Iris pigment epithelial cell (primary cell): Measurements from ENCODE around the gene JAGN1.
"Not testable (repeated sequence)": the region's sequence is repeated elsewhere in the genome, so short reads cannot be mapped to it uniquely, and the experiment has no call there.

Experiments used
- DNase-seq: peaks from one replicate; pipeline ENCODE4 v3.0.0-alpha.2; 2011; ENCODE audit warnings: low read depth

JAGN1 gene

DNA sequence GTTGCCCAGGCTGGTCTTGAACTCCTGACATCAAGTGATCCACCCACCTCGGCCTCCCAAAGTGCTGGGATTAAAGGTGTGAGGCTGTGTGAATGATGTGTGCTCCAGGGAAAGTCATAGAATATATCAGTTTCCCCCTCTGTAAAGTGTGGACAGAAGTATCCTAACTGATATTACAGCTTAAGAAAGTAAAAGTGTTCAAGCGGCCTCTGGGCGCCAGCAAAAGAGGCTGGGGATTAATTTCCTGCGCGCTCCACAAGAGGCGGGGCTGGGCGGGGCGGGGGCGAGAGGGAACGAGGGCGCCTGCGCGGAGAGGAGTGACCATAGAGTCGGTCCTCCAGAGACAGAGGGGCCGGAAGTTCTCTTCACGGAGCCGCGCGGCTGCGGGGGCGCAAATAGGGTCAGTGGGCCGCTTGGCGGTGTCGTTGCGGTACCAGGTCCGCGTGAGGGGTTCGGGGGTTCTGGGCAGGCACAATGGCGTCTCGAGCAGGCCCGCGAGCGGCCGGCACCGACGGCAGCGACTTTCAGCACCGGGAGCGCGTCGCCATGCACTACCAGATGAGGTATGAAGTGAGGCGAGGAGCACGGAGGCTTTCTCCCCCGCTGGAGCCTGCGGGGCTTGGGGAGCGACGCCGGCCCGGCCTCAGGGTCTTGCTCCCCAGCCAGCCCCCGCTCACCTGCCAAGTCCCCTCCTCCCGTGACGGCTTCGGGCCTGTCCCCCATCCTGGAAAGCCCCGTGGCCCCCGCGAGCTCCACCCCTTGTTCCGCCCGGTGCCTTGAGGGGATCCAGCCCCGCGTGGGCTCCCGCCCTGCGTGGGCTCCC, at the start of gene JAGN1:
Gene JAGN1, plus strand, starts transcription at position 362 of the 823 bp plus-strand sequence. Its CDS starts 113 bp downstream, at position 475.
- DNase-seq, result peak; percentile 89

DNA sequence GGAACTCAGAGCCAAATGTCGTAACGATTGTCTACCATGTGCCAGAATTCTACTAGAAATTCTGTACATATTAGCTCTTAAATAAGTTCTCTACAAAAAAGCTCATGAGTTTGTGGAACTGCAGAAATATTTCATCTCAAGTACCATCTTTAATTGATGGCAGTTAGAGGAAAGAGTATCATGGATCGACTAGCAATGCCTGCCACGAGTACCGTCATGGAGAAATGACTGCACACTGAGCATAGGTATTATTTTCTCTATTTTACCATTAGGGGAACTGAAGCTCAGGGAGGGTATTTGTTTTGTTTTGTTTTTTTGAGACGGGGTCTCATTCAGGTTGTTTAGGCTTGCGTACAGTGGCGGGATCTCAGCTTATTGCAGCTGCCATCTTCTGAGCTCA, 49.4 kb upstream of the JAGN1 start:
- no peak for DNase-seq

DNA sequence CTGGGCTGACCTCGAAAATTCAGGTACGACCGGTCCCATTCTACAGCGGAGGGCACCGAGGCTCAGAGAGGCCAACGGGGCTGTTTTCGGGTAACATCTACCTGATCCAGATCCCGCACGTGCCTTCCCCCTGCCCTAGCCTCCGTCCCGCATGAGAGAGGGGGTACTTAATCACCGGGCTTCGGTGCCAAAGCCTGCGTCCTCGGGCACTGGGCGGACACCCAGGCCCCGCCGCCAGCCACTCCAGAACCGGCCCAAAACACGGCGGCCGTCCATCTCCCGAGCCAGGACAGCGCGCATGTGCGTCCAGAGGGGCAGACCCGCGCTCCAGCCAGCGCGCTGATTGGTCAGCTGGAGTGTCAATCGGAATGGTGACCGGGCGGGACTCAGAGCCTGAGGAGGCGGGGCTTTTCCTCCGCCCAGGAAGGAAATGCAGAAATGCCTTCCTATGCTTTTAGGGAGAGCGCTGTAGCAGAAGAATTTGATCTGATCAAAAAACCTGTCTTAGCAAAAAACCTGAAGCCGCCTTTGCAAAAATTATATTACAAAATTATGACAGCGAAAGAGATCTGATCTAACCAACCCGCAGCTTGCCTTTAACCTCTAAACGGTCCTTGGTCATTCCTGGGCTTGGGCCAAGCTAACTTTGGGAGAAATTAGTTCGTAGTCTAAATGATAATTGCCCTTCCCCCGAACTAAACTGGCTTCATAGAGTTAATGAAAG, 46.5 kb upstream of the JAGN1 start, which contains the start of gene RPUSD3:
Gene RPUSD3, minus strand, starts transcription at position 294 of the 724 bp plus-strand sequence. Its CDS starts 18 bp downstream, at position 276.
- peak; percentile 93 for DNase-seq

DNA sequence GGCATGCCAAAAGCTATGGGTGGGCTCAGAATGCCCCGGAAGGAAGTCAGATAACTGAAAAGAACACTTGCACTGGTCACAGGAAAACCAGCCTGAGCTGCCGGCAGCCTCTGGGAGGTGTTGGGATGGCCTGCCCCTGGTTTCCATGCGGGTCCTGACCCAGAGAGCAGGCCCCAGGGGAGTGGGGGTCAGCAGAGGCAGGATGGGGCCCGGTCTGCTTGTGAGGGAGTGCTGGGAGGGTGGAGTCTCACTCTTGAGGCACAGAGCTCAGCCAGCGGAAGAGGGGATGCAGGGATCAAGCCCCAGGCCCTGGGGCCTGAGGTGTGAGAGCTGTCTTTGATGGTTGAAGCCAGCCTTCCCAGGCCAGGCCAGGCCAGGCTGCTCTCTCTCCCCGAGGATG, 44.2 kb upstream of the JAGN1 start:
- DNase-seq, result no peak

GRCh38 chr3:9846931-9847488, 43.4 kb upstream of the JAGN1 start:
- DNase-seq, result no peak

GRCh38 chr3:9847870-9848269, 42.5 kb upstream of the JAGN1 start:
- not testable (repeated sequence) for DNase-seq

- DNase-seq, result peak; percentile 33
Measured at GRCh38 chr3:9848860-9849259, 41.5 kb upstream of the JAGN1 start.

DNA sequence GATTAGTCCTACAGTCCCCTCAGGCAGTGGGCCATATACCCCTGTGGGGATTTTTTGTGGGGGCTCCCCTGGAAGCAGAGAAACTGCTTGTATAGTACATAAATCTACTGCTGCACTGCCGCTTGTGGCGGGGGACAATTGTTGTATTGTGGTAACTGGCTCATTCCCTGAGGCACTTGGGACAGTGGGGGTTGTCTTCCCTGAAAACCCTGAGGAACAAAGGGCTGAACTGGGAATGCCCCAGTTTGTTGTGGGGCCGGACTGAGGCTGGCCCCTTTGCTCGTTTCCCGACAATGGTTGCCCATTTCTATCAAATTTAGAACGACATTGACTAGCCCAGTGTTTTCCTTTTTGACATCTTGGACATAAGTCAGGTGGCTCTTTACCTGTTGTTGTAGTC, 39.0 kb upstream of the JAGN1 start:
- DNase-seq, result not testable (repeated sequence)

DNA sequence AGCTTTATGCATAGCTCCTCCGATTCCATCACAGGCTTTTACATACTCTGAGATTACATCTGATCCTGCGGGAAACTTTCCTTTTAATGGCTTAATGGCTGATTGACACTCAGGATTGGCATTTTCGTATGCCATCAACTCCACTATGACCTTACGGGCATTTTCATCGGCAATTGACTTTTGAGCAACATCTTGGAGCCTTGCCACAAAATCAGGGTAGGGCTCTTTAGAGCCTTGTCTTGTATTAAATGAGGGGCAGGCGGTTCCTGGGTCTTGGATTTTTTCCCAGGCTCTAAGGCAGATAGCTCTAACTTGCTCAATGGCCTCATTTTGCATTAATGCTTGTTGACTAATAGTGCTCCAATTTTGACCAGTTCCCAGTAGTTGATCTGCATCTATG, 38.5 kb upstream of the JAGN1 start:
- DNase-seq, result not testable (repeated sequence)

DNA sequence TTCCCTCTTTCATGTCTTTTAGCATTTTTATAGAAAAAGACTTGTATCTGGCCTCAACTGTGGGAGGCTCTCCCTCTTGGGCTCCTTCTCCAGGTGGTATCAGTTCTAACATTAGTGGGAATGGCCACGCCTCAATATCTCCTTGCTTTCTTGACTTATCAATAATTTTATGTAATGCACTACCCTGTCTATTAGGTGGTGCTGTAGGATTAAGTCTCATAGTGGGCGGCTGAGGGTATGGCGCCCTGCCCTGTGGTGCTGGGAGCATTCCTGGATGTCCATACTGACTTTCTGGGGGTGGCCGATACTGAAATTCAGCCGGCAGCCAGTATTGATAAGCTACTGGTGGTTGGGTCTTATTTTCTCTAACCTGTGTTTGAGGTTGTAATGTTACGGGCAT, 37.9 kb upstream of the JAGN1 start:
- no peak for DNase-seq

- not testable (repeated sequence) for DNase-seq
Measured at GRCh38 chr3:9854291-9854940, 36.0 kb upstream of the JAGN1 start.

GRCh38 chr3:9855594-9855993, 34.8 kb upstream of the JAGN1 start:
- no peak for DNase-seq

DNA sequence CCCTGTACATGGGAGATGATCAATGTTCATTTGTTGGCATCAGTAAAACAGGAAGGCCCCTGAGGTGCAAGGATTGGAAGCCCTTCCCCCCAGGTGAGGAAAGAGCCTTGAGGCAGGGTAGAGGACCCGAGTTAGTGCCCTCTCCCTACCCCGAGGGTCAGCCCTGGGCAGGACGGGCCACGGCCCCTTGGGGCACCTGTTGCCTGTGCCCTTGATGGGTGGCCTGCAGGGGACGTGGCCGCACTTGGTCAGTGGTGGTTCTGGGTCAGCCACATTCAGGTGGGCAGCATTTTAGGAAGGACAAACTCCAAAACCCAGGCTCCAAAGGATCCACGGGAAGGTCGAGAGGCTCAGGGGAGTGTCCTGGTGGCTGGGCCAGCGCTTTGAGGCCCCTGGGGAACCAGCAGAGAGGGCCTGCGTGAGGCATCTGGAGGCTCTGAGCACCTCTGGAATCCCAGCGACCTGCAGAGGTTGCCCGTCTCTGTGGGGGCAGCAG, 30.8 kb upstream of the JAGN1 start:
- no peak for DNase-seq

GRCh38 chr3:9861201-9861600, 29.2 kb upstream of the JAGN1 start:
- no peak for DNase-seq

DNA sequence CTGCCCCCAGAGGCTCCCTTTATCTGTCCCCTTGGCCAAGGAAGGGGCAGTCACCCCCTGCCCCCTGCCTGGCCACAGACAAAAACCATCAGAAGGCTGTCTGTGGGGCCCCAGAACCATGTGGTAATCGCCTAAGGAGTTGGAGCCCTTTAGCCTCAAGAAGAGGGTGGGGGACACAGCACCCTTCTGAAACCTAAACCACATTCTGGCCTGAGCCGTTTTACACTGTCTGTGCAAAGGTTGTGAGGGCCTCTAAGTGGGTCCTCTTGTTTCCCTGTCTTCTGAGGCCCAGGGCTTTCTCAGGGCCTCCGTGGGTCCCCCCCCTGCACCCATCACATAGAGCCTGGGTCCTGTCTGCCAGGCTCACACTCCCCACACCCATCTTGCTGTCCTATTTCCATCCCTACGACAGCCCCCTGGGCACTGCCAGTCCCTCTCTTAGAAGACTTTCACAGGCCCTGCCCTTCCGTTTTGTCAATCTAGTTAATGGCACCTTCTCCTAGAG, 28.7 kb upstream of the JAGN1 start:
- DNase-seq, result no peak

DNA sequence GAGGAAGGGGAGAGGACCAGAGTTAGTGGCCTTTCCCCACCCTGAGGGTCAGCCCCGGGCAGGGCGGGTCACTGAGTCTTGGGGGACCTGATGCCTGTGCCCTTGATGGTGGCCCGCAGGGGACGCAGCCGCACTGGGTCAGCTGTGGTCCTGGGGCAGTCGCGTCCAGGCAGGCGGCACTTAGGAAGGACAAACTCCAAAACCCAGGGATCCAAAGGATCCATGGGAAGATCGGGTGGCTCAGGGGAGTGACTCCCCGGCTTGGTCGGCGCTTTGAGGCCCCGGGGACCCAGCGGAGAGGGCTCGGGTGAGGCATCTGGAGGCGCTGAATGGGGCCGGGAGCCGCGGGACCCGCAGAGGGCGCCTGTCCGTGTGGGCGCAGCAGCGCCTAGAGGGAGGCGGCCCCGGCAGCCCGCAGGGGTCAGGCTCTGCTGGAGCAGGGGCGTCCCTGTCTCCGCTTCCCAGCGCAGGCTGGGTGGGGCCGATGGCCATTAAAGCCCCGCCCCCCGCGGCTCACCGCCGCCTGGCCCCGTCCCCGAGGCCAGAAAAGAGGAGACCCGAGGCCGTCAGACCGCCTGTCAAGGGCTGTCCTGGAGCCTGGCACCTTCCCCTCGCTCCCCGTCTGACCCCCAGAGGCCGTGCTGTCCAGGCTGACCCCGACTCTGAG, 27.9 kb upstream of the JAGN1 start:
- DNase-seq, result peak; percentile 39

DNA sequence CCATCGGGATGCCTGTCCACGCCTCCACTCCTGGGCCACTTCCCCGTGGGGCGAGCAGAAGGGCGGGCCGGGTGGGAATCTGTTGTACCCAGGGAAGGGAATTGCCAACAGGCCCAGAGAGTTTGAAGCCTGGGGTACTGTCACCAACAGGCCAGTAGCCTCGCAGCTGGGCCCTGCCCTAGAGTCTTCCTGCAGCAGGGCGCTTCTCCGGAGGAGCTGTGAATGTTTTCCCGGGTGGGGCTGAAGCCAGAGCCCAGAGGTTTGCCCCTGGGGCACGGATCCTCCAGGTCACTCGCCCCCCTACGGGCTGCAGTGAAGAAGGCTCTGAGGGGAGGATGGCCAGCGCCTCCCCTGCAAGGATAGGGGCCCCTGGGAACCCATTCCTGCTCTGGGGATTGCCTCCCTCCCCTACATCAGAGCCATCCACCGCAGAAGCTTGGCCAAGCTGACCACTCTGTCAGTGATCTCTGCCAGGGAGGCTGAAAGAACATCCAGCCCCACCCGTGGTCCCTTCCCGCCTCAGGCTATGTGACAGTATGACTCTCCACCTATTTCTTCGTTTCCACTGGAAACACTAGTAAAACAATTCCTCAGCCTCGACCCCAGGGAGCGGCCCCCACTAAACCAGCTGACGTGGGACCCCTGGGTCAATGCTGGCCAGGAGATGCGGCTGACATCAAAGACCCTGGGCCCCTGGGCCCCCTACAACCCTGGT, 27.2 kb upstream of the JAGN1 start:
- no peak for DNase-seq

DNA sequence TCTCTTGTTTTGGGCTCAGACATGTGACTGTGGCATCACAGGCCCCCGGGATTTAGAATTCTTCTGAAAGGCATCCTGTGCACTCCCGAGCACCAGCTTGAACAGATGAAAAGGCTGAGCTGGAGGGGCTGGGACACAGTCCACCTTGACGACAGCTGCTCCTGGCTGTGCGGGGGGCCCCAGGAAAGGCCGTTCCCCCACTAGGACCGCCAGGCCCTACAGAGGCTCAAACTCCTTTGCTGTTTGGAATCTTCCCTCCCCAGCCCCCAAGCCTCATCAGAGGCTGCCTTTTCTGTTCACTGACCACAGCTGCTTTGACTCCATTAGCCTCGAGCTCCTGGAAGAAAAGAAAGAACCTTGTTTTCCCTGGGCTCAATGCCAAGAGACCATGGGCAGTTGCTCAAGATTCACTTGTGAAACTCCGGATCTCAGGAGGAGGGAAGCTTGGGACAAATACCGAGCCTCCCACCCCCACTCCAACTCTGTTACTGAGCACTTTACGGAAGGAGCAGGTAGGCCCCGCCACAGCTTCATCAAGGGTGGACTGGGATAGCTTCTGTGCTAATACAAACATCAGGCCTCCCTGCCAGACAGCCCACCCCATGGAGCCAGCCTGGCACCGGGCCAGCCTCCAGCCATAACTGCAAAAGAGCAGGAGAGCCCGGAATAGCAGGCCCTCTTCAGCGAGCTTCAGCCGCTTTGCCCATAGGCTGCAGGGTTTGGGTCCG, 26.0 kb upstream of the JAGN1 start:
- DNase-seq, result peak; percentile 93

DNA sequence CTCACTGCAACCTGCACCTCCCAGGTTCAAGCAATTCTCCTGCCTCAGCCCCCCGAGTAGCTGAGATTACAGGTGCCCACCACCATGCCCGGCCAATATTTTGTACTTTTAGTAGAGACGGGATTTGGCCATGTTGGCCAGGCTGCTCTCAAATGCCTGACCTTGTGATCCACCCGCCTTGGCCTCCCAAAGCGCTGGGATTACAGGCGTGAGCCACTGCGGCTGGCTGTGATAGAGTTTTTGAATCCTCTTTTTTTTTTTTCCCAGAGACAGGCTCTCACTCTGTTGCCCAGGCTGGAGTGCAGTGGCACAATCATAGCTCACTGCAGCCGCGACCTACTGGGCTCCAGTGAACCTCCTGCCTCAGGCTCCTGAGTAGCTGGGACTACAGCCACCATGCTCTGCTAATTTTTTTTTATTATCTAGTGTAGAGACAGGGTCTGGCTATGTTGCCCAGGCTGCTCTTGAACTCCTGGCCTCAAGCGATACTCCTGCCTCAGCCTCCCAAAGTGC, 25.2 kb upstream of the JAGN1 start:
- not testable (repeated sequence) for DNase-seq

- DNase-seq, result peak; percentile 58
Measured at GRCh38 chr3:9866639-9867038, 23.8 kb upstream of the JAGN1 start.
